NCI-H1048 (cell line): ENCODE results near the gene AGBL1.
"Not testable (repeated sequence)": the region's sequence is repeated elsewhere in the genome, so short reads cannot be mapped to it uniquely, and the experiment has no call there.

Experiments used
- DNase-seq: peaks from one replicate; lab custom pipeline; 2025; lab: John Stamatoyannopoulos, UW

AGBL1 gene

GRCh38 chr15:86942285-86942684 is 862.6 kb downstream of the AGBL1 start:
- no peak for DNase-seq

GRCh38 chr15:86948719-86949118 is 869.0 kb downstream of the AGBL1 start:
- no peak for DNase-seq

- no peak for DNase-seq
Measured at GRCh38 chr15:86959254-86959653, 879.6 kb downstream of the AGBL1 start.

- DNase-seq = no peak
Measured at GRCh38 chr15:86961669-86962068, 882.0 kb downstream of the AGBL1 start.

- no peak for DNase-seq
Measured at GRCh38 chr15:86964271-86964670, 884.6 kb downstream of the AGBL1 start.

- DNase-seq = no peak
Measured at GRCh38 chr15:86968244-86968643, 888.6 kb downstream of the AGBL1 start.

GRCh38 chr15:86969364-86969763 is 889.7 kb downstream of the AGBL1 start:
- DNase-seq = no peak

GRCh38 chr15:86973284-86973844 is 893.7 kb downstream of the AGBL1 start:
- no peak for DNase-seq

GRCh38 chr15:86988033-86988432 is 908.4 kb downstream of the AGBL1 start:
- no peak for DNase-seq

- no peak for DNase-seq
Measured at GRCh38 chr15:87021751-87022150, 942.1 kb downstream of the AGBL1 start.

- no peak for DNase-seq
Measured at GRCh38 chr15:87031540-87032230, 952.0 kb downstream of the AGBL1 start.

GRCh38 chr15:87032295-87032694 is 952.6 kb downstream of the AGBL1 start:
- DNase-seq = no peak

GRCh38 chr15:87033056-87033455 is 953.4 kb downstream of the AGBL1 start:
- DNase-seq = no peak

- no peak for DNase-seq
Measured at GRCh38 chr15:87034886-87035285, 955.2 kb downstream of the AGBL1 start.

- no peak for DNase-seq
Measured at GRCh38 chr15:87038404-87038803, 958.7 kb downstream of the AGBL1 start.

- DNase-seq = not testable (repeated sequence)
Measured at GRCh38 chr15:87042619-87043018, 962.9 kb downstream of the AGBL1 start.

GRCh38 chr15:87045746-87046145 is 966.1 kb downstream of the AGBL1 start:
- DNase-seq = no peak

GRCh38 chr15:87047203-87047965 is 967.7 kb downstream of the AGBL1 start:
- no peak for DNase-seq
